ENCODE data around the gene VOPP1. TPM values are rescaled to one million over a fixed set of nuclear protein-coding genes. Genes with fewer than 3 reads are reported as not detected.

Gene VOPP1
- total and polyA plus RNA-seq, 10 of the 15 experiments (the other 5 are each of a cell fraction or from before 2014, with no cell fraction given): 32.8 to 206 (median 129) TPM

- DNase-seq (ENCODE audit: low read depth, low spot score): no peak
- H3K4me1 ChIP-seq (ENCODE audit: control insufficient read depth, insufficient read depth, low read length): peaks cover 7% of the 10 kb centered on the region
- ChIA-PET SMC1A (ENCODE audit: uncharacterized antibody, unreplicated experiment) (no interaction called here), RAD21 (ENCODE audit: unreplicated experiment) (no interaction called here), POLR2A (no interaction called here), CTCF (interaction anchor here (1.5 kb wide), 1 partner anchor 22 kb away, joined by 3 read pairs; no protein-coding TSS in a partner anchor)
- H3K79me2 ChIP-seq (ENCODE audit: control insufficient read depth, insufficient read depth, low read length): peaks cover 4% of the 10 kb centered on the region
- no peaks in the 10 kb centered on the region for H3K27me3 ChIP-seq (replicated peaks in 1 of 2; ENCODE audit: control insufficient read depth in 2 of 2, insufficient read depth in 2 of 2, low read length in 1 of 2)
- no peak overlapping the region for H3K9ac ChIP-seq (ENCODE audit: control insufficient read depth, insufficient read depth, low read length)
- in situ Hi-C loops (cut with MboI): no loop called here
- H3K4me2 ChIP-seq (ENCODE audit: control insufficient read depth, insufficient read depth): no peak overlapping the region
- WGBS (ENCODE audit: insufficient coverage, insufficient replicate concordance, low lambda C conversion rate, missing lambda C conversion rate): 91% methylated on average over 7 of the region's 7 CpGs
- BruUV-seq (replicated peaks): no TSS peak
- no peak for ATAC-seq
- TF ChIP-seq NR2C1 (IDR thresholded peaks at IDR 0.05): no peak
- no peak for FAIRE-seq
- H3K36me3 ChIP-seq (ENCODE audit: control insufficient read depth in 2 of 2, insufficient read depth in 2 of 2, low read length in 1 of 2): peaks cover 46 to 56% of the 10 kb centered on the region in 2 experiments
- H3K9me3 ChIP-seq (replicated peaks; ENCODE audit: control insufficient read depth, insufficient read depth, low read length): no peaks in the 10 kb centered on the region
- no peak overlapping the region for H2AFZ ChIP-seq (ENCODE audit: control insufficient read depth, low read depth, low read length)
- intact Hi-C loops (cut with micrococcal nuclease; ENCODE audit: unreplicated experiment): no loop called here
- no peak overlapping the region for H3K27ac ChIP-seq (ENCODE audit: control insufficient read depth, insufficient read depth)
- H3K4me3 ChIP-seq: no peak overlapping the region
- H4K20me1 ChIP-seq (ENCODE audit: control insufficient read depth, insufficient read depth): 0 out of 2 replicates have a peak, but pooled peaks cover 3% of the 10 kb centered on the region
Observed at GRCh38 chr7:55486991-55487390, 85.3 kb downstream of the VOPP1 start.

GRCh38 chr7:55486192-55486590, 86.1 kb downstream of the VOPP1 start:
- H3K9me3 ChIP-seq (replicated peaks; ENCODE audit: control insufficient read depth, insufficient read depth, low read length): no peaks in the 10 kb centered on the region
- no peak overlapping the region for H2AFZ ChIP-seq (ENCODE audit: control insufficient read depth, low read depth, low read length)
- FAIRE-seq (no peak), DNase-seq (ENCODE audit: low read depth, low spot score) (no peak), ATAC-seq (no peak)
- SMC1A ChIA-PET (ENCODE audit: uncharacterized antibody, unreplicated experiment): no interaction called here
- no peak overlapping the region for H3K27ac ChIP-seq (ENCODE audit: control insufficient read depth, insufficient read depth)
- H3K9ac ChIP-seq (ENCODE audit: control insufficient read depth, insufficient read depth, low read length): no peak overlapping the region
- no peaks in the 10 kb centered on the region for H3K27me3 ChIP-seq (replicated peaks in 1 of 2; ENCODE audit: control insufficient read depth in 2 of 2, insufficient read depth in 2 of 2, low read length in 1 of 2)
- H3K79me2 ChIP-seq (ENCODE audit: control insufficient read depth, insufficient read depth, low read length): peaks cover 5% of the 10 kb centered on the region
- in situ Hi-C loops (cut with MboI) (no loop called here), intact Hi-C loops (cut with micrococcal nuclease; ENCODE audit: unreplicated experiment) (no loop called here)
- 89% methylated on average over 3 of the region's 5 CpGs for WGBS (ENCODE audit: insufficient coverage, insufficient replicate concordance, low lambda C conversion rate, missing lambda C conversion rate)
- BruUV-seq (replicated peaks): no TSS peak
- H3K4me3 ChIP-seq: no peak overlapping the region
- 0 out of 2 replicates have a peak, but pooled peaks cover 3% of the 10 kb centered on the region for H4K20me1 ChIP-seq (ENCODE audit: control insufficient read depth, insufficient read depth)
- POLR2A ChIA-PET: no interaction called here
- TF ChIP-seq ZNF274 (IDR thresholded peaks at IDR 0.05; ENCODE audit: insufficient read depth, insufficient read length): no peak
- TF ChIP-seq EGR1 (IDR thresholded peaks at IDR 0.05; ENCODE audit: borderline replicate concordance in 1 of 2, low read depth in 2 of 2, low read length in 2 of 2): no peak
- no peak for TF ChIP-seq ESRRA (IDR thresholded peaks at IDR 0.05; ENCODE audit: low read length)
- no peak for TF ChIP-seq RUNX3 (IDR thresholded peaks at IDR 0.05; ENCODE audit: low read length)
- TF ChIP-seq NFYA (IDR thresholded peaks at IDR 0.05; ENCODE audit: borderline replicate concordance, low read depth, low read length): no peak
- RAD21 ChIA-PET (ENCODE audit: unreplicated experiment): interaction anchor here (0.8 kb wide), 1 partner anchor 110 kb away, joined by 3 read pairs; no protein-coding TSS in a partner anchor
- CTCF ChIA-PET: no interaction called here
- H3K4me1 ChIP-seq (ENCODE audit: control insufficient read depth, insufficient read depth, low read length): peaks cover 7% of the 10 kb centered on the region
- peaks cover 45 to 48% of the 10 kb centered on the region in 2 experiments for H3K36me3 ChIP-seq (ENCODE audit: control insufficient read depth in 2 of 2, insufficient read depth in 2 of 2, low read length in 1 of 2)
- no peak overlapping the region for H3K4me2 ChIP-seq (ENCODE audit: control insufficient read depth, insufficient read depth)
